Measurements from ENCODE around the gene NKX1-1. TPM values are rescaled to one million over a fixed set of nuclear protein-coding genes. Genes with fewer than 3 reads are reported as not detected.

The NKX1-1 gene
- total RNA-seq, 1 experiment from 2014 or later: not detected

DNA sequence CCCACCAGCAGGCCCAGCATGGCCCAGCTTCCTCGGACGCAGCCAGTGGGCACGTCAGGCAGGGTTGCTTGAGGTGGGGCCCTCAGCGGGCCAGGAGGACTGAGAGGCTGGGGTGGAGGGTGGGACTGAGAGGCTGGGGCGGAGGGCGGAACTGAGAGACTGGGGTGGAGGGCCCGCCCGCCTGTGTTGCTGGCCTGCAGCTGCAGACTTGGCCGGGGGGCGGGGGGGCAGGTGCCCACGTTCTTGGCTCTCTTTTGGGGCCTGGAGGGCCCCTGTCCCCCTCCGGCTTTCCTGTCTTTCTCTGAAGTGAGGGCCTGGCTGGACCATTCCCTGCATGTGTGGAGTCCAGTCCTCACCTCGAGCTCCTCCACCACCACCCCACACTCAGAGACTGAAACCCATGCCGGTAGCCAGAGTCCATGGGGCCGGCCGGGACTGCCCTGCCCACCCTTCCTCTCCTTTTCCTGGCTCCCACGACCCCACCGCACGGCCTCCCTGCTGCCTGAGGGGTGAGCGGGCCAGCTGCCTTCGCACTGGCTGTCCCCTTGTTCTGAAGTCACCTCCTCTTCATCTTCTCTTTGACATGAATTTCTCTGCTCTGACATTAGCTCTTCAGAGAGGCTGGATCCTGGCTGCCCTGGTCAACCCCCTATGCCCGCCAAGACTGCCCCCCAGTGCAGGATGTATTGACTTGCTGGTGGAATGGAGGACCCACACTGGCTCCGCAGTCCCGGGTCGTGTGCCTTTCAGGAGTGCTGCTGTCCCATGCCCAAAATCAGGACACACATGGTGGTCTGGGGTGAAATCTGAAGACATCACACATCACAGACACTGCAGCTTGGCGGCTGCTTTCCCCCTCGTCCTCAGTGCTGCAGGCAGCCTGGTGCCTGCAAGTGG is 10.1 kb upstream of the NKX1-1 start (continued):
- TF ChIP-seq, protein P1, sequence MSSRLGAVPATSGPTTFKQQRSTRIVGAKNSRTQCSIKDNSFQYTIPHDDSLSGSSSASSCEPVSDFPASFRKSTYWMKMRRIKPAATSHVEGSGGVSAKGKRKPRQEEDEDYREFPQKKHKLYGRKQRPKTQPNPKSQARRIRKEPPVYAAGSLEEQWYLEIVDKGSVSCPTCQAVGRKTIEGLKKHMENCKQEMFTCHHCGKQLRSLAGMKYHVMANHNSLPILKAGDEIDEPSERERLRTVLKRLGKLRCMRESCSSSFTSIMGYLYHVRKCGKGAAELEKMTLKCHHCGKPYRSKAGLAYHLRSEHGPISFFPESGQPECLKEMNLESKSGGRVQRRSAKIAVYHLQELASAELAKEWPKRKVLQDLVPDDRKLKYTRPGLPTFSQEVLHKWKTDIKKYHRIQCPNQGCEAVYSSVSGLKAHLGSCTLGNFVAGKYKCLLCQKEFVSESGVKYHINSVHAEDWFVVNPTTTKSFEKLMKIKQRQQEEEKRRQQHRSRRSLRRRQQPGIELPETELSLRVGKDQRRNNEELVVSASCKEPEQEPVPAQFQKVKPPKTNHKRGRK (CRISPR knock-in tag; IDR thresholded peaks at IDR 0.05; ENCODE audit: borderline replicate concordance): no peak
- TF ChIP-seq, protein P2, sequence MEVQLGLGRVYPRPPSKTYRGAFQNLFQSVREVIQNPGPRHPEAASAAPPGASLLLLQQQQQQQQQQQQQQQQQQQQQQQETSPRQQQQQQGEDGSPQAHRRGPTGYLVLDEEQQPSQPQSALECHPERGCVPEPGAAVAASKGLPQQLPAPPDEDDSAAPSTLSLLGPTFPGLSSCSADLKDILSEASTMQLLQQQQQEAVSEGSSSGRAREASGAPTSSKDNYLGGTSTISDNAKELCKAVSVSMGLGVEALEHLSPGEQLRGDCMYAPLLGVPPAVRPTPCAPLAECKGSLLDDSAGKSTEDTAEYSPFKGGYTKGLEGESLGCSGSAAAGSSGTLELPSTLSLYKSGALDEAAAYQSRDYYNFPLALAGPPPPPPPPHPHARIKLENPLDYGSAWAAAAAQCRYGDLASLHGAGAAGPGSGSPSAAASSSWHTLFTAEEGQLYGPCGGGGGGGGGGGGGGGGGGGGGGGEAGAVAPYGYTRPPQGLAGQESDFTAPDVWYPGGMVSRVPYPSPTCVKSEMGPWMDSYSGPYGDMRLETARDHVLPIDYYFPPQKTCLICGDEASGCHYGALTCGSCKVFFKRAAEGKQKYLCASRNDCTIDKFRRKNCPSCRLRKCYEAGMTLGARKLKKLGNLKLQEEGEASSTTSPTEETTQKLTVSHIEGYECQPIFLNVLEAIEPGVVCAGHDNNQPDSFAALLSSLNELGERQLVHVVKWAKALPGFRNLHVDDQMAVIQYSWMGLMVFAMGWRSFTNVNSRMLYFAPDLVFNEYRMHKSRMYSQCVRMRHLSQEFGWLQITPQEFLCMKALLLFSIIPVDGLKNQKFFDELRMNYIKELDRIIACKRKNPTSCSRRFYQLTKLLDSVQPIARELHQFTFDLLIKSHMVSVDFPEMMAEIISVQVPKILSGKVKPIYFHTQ (CRISPR knock-in tag; IDR thresholded peaks at IDR 0.05): no peak
- TF ChIP-seq, protein P3, sequence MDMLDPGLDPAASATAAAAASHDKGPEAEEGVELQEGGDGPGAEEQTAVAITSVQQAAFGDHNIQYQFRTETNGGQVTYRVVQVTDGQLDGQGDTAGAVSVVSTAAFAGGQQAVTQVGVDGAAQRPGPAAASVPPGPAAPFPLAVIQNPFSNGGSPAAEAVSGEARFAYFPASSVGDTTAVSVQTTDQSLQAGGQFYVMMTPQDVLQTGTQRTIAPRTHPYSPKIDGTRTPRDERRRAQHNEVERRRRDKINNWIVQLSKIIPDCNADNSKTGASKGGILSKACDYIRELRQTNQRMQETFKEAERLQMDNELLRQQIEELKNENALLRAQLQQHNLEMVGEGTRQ (CRISPR knock-in tag; IDR thresholded peaks at IDR 0.05): no peak
- TF ChIP-seq, protein P4, sequence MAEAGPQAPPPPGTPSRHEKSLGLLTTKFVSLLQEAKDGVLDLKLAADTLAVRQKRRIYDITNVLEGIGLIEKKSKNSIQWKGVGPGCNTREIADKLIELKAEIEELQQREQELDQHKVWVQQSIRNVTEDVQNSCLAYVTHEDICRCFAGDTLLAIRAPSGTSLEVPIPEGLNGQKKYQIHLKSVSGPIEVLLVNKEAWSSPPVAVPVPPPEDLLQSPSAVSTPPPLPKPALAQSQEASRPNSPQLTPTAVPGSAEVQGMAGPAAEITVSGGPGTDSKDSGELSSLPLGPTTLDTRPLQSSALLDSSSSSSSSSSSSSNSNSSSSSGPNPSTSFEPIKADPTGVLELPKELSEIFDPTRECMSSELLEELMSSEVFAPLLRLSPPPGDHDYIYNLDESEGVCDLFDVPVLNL (CRISPR knock-in tag; IDR thresholded peaks at IDR 0.05; ENCODE audit: borderline replicate concordance, low read depth): no peak
- TF ChIP-seq ZNF671 (CRISPR knock-in tag; IDR thresholded peaks at IDR 0.05): no peak
- TF ChIP-seq PREB (CRISPR knock-in tag; IDR thresholded peaks at IDR 0.05; ENCODE audit: borderline replicate concordance): no peak
- TF ChIP-seq STAT6 (CRISPR knock-in tag; conservative IDR thresholded peaks at IDR 0.05; ENCODE audit: low read depth): no peak
- TF ChIP-seq TCF7 (CRISPR knock-in tag; IDR thresholded peaks at IDR 0.05; ENCODE audit: low read depth): no peak
- TF ChIP-seq, protein P5, sequence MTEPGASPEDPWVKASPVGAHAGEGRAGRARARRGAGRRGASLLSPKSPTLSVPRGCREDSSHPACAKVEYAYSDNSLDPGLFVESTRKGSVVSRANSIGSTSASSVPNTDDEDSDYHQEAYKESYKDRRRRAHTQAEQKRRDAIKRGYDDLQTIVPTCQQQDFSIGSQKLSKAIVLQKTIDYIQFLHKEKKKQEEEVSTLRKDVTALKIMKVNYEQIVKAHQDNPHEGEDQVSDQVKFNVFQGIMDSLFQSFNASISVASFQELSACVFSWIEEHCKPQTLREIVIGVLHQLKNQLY (CRISPR knock-in tag; IDR thresholded peaks at IDR 0.05): no peak
- no peak for TF ChIP-seq MAX (CRISPR knock-in tag; IDR thresholded peaks at IDR 0.05)
- TF ChIP-seq, protein P6, sequence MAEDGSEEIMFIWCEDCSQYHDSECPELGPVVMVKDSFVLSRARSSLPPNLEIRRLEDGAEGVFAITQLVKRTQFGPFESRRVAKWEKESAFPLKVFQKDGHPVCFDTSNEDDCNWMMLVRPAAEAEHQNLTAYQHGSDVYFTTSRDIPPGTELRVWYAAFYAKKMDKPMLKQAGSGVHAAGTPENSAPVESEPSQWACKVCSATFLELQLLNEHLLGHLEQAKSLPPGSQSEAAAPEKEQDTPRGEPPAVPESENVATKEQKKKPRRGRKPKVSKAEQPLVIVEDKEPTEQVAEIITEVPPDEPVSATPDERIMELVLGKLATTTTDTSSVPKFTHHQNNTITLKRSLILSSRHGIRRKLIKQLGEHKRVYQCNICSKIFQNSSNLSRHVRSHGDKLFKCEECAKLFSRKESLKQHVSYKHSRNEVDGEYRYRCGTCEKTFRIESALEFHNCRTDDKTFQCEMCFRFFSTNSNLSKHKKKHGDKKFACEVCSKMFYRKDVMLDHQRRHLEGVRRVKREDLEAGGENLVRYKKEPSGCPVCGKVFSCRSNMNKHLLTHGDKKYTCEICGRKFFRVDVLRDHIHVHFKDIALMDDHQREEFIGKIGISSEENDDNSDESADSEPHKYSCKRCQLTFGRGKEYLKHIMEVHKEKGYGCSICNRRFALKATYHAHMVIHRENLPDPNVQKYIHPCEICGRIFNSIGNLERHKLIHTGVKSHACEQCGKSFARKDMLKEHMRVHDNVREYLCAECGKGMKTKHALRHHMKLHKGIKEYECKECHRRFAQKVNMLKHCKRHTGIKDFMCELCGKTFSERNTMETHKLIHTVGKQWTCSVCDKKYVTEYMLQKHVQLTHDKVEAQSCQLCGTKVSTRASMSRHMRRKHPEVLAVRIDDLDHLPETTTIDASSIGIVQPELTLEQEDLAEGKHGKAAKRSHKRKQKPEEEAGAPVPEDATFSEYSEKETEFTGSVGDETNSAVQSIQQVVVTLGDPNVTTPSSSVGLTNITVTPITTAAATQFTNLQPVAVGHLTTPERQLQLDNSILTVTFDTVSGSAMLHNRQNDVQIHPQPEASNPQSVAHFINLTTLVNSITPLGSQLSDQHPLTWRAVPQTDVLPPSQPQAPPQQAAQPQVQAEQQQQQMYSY (CRISPR knock-in tag; IDR thresholded peaks at IDR 0.05): no peak
